ENCODE data around the gene CBFA2T3.
A peak's percentile ranks its signal among the peaks of the same experiment; 100 is the strongest.

Gene CBFA2T3

GRCh38 chr16:88968589-88969280 is 8.3 kb downstream of the CBFA2T3 start:
- no peak overlapping the region for H3K4me3 ChIP-seq (ENCODE audit: low read depth, low read length)
- peak overlapping the region; percentile 47 for H3K9ac ChIP-seq (ENCODE audit: low read depth, low read length)
- no peaks in the 10 kb centered on the region for H3K27me3 ChIP-seq (ENCODE audit: control insufficient read depth, insufficient read depth, low read length)
- H3K4me1 ChIP-seq (ENCODE audit: control insufficient read depth, insufficient read depth, low read length) = no peaks in the 10 kb centered on the region
- H3K9me3 ChIP-seq (ENCODE audit: control insufficient read depth, insufficient read depth, low read length) = no peaks in the 10 kb centered on the region
- no peaks in the 10 kb centered on the region for H3K36me3 ChIP-seq (ENCODE audit: control insufficient read depth, insufficient read depth, low read length)

- H3K27me3 ChIP-seq (ENCODE audit: control insufficient read depth, insufficient read depth, low read length) = no peaks in the 10 kb centered on the region
- no peaks in the 10 kb centered on the region for H3K36me3 ChIP-seq (ENCODE audit: control insufficient read depth, insufficient read depth, low read length)
- no peaks in the 10 kb centered on the region for H3K4me1 ChIP-seq (ENCODE audit: control insufficient read depth, insufficient read depth, low read length)
- no peak overlapping the region for H3K9ac ChIP-seq (ENCODE audit: low read depth, low read length)
- no peaks in the 10 kb centered on the region for H3K9me3 ChIP-seq (ENCODE audit: control insufficient read depth, insufficient read depth, low read length)
- H3K4me3 ChIP-seq (ENCODE audit: low read depth, low read length) = no peak overlapping the region
Measured at GRCh38 chr16:88967830-88968588, 9.0 kb downstream of the CBFA2T3 start.

DNA sequence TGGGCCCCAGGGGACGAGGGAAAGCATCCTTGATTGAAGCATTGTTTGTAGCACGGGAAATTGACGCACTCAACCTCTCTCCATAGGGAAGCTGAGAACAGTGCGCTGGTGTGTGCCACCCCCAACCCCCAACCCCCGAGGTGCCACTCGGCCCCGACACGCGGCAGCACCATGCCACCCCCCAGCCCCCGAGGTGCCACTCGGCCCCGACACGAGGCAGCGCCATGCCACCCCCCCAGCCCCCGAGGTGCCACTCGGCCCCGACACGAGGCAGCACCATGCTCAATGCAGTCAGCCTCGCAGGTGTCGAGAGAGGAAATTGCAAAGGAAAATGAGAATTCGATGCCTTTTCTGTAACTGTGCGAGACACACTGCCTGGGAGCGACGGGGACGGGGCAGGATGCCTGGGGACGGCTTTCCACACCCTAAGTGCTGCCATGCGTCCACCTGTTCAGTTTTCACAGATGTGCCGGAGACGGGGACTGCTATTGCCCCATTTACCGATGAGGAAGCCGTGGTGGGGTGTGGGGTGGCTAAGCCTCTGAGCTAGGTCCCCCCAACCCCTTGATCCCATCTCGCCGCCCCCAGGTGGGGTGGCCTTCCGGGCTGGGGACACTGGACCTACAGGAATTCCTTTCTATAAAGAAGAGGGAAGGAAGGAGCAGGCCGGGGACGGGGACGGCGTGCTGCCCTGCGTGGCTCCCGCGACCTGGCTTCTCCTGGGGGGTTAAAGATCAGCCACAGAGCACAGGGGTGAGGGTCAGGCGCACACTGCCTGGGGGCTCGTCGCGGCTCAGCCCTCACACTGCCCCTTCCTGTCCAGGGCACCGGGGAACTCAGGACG is 9.8 kb downstream of the CBFA2T3 start:
- no peaks in the 10 kb centered on the region for H3K36me3 ChIP-seq (ENCODE audit: control insufficient read depth, insufficient read depth, low read length)
- no peaks in the 10 kb centered on the region for H3K9me3 ChIP-seq (ENCODE audit: control insufficient read depth, insufficient read depth, low read length)
- H3K4me3 ChIP-seq (ENCODE audit: low read depth, low read length) = no peak overlapping the region
- H3K4me1 ChIP-seq (ENCODE audit: control insufficient read depth, insufficient read depth, low read length) = no peaks in the 10 kb centered on the region
- H3K9ac ChIP-seq (ENCODE audit: low read depth, low read length) = no peak overlapping the region
- H3K27me3 ChIP-seq (ENCODE audit: control insufficient read depth, insufficient read depth, low read length) = no peaks in the 10 kb centered on the region

DNA sequence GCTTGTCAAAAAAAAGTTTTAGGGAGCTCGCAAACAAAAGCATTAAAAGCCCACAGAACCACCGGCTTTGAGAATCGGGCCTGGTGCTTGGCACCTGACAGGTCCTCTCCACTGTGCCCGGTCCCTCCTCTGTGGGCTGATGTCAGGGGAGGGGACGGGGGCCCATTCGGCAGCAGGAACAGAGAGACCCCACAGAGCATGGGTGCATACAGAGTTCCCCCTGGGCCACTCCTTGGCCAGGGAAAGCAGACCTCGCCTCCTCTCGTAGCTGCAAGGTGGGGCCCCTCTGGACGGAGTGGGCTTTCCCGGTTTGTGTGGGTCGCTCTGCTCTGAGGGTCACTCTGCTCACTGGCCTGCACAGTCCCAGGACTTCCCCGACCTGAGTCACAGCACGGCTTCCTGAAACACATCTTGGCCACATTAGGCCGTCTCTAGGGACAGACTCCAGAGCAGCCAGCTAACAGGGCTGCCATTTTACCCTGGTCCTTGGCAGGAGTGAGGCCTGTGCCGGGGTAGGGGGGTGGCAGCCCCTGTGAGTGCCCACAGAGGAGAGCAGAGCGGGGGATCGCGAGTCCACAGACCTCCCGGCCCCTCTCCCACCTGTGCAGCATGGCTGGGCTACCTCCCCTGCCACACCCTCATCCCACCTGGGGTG is 11.1 kb downstream of the CBFA2T3 start:
- no peaks in the 10 kb centered on the region for H3K27me3 ChIP-seq (ENCODE audit: control insufficient read depth, insufficient read depth, low read length)

GRCh38 chr16:88965411-88965810 is 11.6 kb downstream of the CBFA2T3 start:
- H3K4me3 ChIP-seq (ENCODE audit: low read depth, low read length) = no peak overlapping the region
- no peaks in the 10 kb centered on the region for H3K9me3 ChIP-seq (ENCODE audit: control insufficient read depth, insufficient read depth, low read length)
- no peaks in the 10 kb centered on the region for H3K36me3 ChIP-seq (ENCODE audit: control insufficient read depth, insufficient read depth, low read length)
- H3K27me3 ChIP-seq (ENCODE audit: control insufficient read depth, insufficient read depth, low read length) = no peaks in the 10 kb centered on the region
- H3K9ac ChIP-seq (ENCODE audit: low read depth, low read length) = no peak overlapping the region
- no peaks in the 10 kb centered on the region for H3K4me1 ChIP-seq (ENCODE audit: control insufficient read depth, insufficient read depth, low read length)

More for the DNA sequence above, 11.1 kb downstream of the CBFA2T3 start:
- Histone ChIP-seq H3K9ac (ENCODE audit: low read depth, low read length) (no peak overlapping the region), H3K9me3 (ENCODE audit: control insufficient read depth, insufficient read depth, low read length) (no peaks in the 10 kb centered on the region), H3K4me3 (ENCODE audit: low read depth, low read length) (no peak overlapping the region), H3K4me1 (ENCODE audit: control insufficient read depth, insufficient read depth, low read length) (no peaks in the 10 kb centered on the region), H3K36me3 (ENCODE audit: control insufficient read depth, insufficient read depth, low read length) (no peaks in the 10 kb centered on the region)

DNA sequence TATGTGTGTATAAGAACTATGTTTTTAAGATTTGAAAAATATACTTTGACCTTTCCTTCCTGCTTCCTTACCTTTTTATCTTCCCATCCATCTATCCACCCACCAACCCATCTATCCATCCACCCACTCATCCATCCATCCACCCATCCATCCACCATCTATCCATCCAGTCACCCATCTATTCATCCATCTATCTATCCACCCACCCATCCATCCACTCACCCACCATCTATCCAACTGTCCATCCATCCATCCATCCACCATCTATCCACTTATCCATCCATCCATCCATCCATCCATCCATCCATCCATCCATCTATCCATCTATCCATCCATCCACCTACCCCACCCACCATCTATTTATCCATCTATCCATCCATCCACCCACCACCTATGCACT is 12.4 kb downstream of the CBFA2T3 start:
- no peaks in the 10 kb centered on the region for H3K27me3 ChIP-seq (ENCODE audit: control insufficient read depth, insufficient read depth, low read length)
- no peak overlapping the region for H3K4me3 ChIP-seq (ENCODE audit: low read depth, low read length)
- no peaks in the 10 kb centered on the region for H3K4me1 ChIP-seq (ENCODE audit: control insufficient read depth, insufficient read depth, low read length)
- H3K9me3 ChIP-seq (ENCODE audit: control insufficient read depth, insufficient read depth, low read length) = no peaks in the 10 kb centered on the region
- H3K36me3 ChIP-seq (ENCODE audit: control insufficient read depth, insufficient read depth, low read length) = no peaks in the 10 kb centered on the region
- no peak overlapping the region for H3K9ac ChIP-seq (ENCODE audit: low read depth, low read length)

DNA sequence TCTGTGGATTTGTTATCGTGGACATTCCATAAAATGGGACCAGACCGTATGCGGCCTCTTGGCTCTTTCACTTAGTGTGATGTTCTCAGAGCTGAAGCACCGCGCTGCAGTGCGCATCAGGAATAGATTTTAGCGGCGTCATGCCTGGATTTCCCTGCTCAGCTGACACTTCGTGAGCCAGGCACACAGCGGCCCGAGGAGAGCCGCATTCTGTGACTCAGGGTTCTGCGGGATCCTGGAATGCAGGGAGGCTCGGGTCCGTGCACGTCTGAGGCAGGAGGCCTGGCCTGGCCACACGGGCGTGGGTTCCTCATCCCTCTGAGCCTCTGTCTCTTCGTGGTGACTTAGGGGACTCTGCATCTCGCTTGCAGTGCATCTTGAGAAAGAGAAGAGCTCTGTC is 13.4 kb downstream of the CBFA2T3 start:
- no peaks in the 10 kb centered on the region for H3K27me3 ChIP-seq (ENCODE audit: control insufficient read depth, insufficient read depth, low read length)

DNA sequence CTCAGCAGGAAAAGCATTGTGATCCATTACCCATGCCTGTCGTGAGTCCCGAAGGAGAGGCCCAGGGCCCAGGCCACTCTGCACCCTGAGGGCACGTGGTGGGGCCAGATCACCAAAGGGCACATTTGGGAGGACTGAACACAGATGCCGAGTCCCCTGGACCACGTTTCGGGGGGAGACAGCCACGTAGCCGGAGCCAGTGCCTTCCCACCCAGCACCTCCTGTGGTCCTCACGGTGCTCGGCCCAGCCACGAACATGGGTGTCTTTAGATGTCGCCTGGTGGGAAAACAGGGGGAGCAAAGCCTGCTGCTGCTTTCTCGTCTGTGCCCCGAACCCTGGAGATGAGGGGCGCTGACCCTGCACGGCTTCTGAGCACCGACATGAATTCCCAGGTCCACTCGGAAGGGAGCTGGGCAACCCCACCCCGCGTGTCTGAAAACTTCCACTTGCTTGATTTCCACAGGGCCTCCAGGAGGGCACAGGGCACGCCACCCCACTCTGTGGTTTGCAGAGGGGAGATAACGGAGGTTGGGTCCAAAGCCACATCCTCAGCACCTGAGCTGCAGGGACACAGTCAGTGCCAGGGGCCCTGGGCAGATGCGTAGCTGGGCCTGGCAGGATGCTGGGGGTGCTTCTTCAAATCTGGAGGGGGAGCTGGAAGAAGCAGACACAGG is 14.4 kb downstream of the CBFA2T3 start:
- no peaks in the 10 kb centered on the region for H3K36me3 ChIP-seq (ENCODE audit: control insufficient read depth, insufficient read depth, low read length)
- no peak overlapping the region for H3K4me3 ChIP-seq (ENCODE audit: low read depth, low read length)
- no peaks in the 10 kb centered on the region for H3K4me1 ChIP-seq (ENCODE audit: control insufficient read depth, insufficient read depth, low read length)
- no peak overlapping the region for H3K9ac ChIP-seq (ENCODE audit: low read depth, low read length)
- H3K27me3 ChIP-seq (ENCODE audit: control insufficient read depth, insufficient read depth, low read length) = no peaks in the 10 kb centered on the region
- no peaks in the 10 kb centered on the region for H3K9me3 ChIP-seq (ENCODE audit: control insufficient read depth, insufficient read depth, low read length)

More for the DNA sequence above, 13.4 kb downstream of the CBFA2T3 start:
- H3K9me3 ChIP-seq (ENCODE audit: control insufficient read depth, insufficient read depth, low read length) = no peaks in the 10 kb centered on the region
- no peaks in the 10 kb centered on the region for H3K4me1 ChIP-seq (ENCODE audit: control insufficient read depth, insufficient read depth, low read length)
- no peak overlapping the region for H3K4me3 ChIP-seq (ENCODE audit: low read depth, low read length)
- H3K9ac ChIP-seq (ENCODE audit: low read depth, low read length) = no peak overlapping the region
- no peaks in the 10 kb centered on the region for H3K36me3 ChIP-seq (ENCODE audit: control insufficient read depth, insufficient read depth, low read length)

DNA sequence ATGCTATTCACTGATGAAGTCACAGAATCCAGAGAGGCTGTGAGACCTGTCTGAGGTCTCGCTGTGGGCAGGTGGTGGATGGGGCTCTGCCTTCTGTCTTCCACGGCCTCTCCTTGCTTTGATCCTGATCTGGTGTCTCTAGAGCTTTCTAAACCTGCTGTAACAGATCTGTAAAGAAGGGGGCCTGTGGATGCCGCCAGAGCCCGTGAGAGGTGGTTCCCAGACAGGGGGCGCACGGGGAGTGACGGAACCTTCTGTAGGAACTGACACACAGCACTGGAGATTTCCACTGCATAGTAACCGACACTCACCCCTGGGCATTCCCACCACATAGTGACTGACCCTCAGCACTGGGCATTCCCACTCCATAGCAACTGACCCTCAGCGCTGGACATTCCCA is 16.0 kb downstream of the CBFA2T3 start:
- Histone ChIP-seq H3K9ac (ENCODE audit: low read depth, low read length) (no peak overlapping the region), H3K9me3 (ENCODE audit: control insufficient read depth, insufficient read depth, low read length) (no peaks in the 10 kb centered on the region), H3K36me3 (ENCODE audit: control insufficient read depth, insufficient read depth, low read length) (no peaks in the 10 kb centered on the region), H3K4me3 (ENCODE audit: low read depth, low read length) (no peak overlapping the region), H3K4me1 (ENCODE audit: control insufficient read depth, insufficient read depth, low read length) (no peaks in the 10 kb centered on the region), H3K27me3 (ENCODE audit: control insufficient read depth, insufficient read depth, low read length) (no peaks in the 10 kb centered on the region)

DNA sequence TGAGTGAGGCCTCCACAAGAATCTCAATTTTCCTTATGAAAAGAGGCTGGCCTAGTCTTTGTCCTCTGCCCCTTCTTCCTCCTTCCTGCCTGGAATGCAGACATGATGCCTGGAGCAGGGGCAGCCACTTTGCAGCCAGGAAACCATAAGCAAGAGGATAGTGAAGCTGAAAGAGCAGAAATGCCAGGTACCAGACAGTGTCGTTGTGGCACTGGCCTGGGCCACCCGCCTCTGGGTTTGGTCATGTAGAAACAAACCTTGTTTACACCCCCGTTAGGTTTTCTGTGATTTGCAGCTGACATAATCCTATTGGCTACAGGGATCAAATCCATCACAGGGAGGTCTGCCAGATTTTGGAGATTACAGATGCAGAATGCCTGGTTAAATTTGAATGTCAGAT is 16.5 kb downstream of the CBFA2T3 start:
- no peak overlapping the region for H3K9ac ChIP-seq (ENCODE audit: low read depth, low read length)
- no peaks in the 10 kb centered on the region for H3K4me1 ChIP-seq (ENCODE audit: control insufficient read depth, insufficient read depth, low read length)
- H3K9me3 ChIP-seq (ENCODE audit: control insufficient read depth, insufficient read depth, low read length) = no peaks in the 10 kb centered on the region
- no peaks in the 10 kb centered on the region for H3K36me3 ChIP-seq (ENCODE audit: control insufficient read depth, insufficient read depth, low read length)
- H3K27me3 ChIP-seq (ENCODE audit: control insufficient read depth, insufficient read depth, low read length) = no peaks in the 10 kb centered on the region
- H3K4me3 ChIP-seq (ENCODE audit: low read depth, low read length) = no peak overlapping the region

- no peaks in the 10 kb centered on the region for H3K9me3 ChIP-seq (ENCODE audit: control insufficient read depth, insufficient read depth, low read length)
- no peak overlapping the region for H3K4me3 ChIP-seq (ENCODE audit: low read depth, low read length)
- H3K4me1 ChIP-seq (ENCODE audit: control insufficient read depth, insufficient read depth, low read length) = no peaks in the 10 kb centered on the region
- H3K9ac ChIP-seq (ENCODE audit: low read depth, low read length) = no peak overlapping the region
- no peaks in the 10 kb centered on the region for H3K27me3 ChIP-seq (ENCODE audit: control insufficient read depth, insufficient read depth, low read length)
- H3K36me3 ChIP-seq (ENCODE audit: control insufficient read depth, insufficient read depth, low read length) = no peaks in the 10 kb centered on the region
Measured at GRCh38 chr16:88959022-88959421, 18.0 kb downstream of the CBFA2T3 start.

Data from iPS-15b (cell line).